Fibroblast of lung (primary cell): ENCODE measurements around the gene DCTPP1. TPM values are rescaled to one million over a fixed set of nuclear protein-coding genes. Genes with fewer than 3 reads are reported as not detected.
"Not testable (repeated sequence)": the region's sequence is repeated elsewhere in the genome, so short reads cannot be mapped to it uniquely, and the experiment has no call there.

ENCODE experiments used
- DNase-seq, 2 donors: peaks; one replicate each; pipeline versions ENCODE4 v3.0.0 to v3.0.0-alpha.2; 2010; ENCODE audit warnings: low read depth in 2 of 2
- H2AFZ ChIP-seq: 2 replicates; pipeline ENCODE4 v1.5.1; 2012; ENCODE audit warnings: low read length, control low read depth, inconsistent platforms
- H3K27ac ChIP-seq: 2 replicates; pipeline ENCODE4 v1.5.1; 2011; ENCODE audit warnings: low read length, control low read depth; ENCODE audit not compliant: insufficient read depth
- H3K27me3 ChIP-seq: 2 replicates; pipeline ENCODE4 v1.5.1; 2011; ENCODE audit warnings: mild to moderate bottlenecking, low read length; ENCODE audit not compliant: control insufficient read depth, insufficient read depth
- H3K36me3 ChIP-seq: 2 replicates; pipeline ENCODE4 v1.5.1; 2011; ENCODE audit warnings: low read length; ENCODE audit not compliant: control insufficient read depth, insufficient read depth
- H3K4me1 ChIP-seq: 2 replicates; pipeline ENCODE4 v1.5.1; 2011; ENCODE audit warnings: low read length; ENCODE audit not compliant: control insufficient read depth, insufficient read depth; ENCODE audit errors: extremely low read depth
- H3K4me2 ChIP-seq: 2 replicates; pipeline ENCODE4 v1.5.1; 2011; ENCODE audit warnings: low read length, control low read depth; ENCODE audit not compliant: insufficient read depth; ENCODE audit errors: extremely low read depth
- H3K4me3 ChIP-seq, 4 experiments: fragments of 200-600 bp in 1 of 4; sonication (generic) in 1 of 4; replicated peaks in 1 of 4; 2 replicates each; pipeline ENCODE4 v1.5.1; 2011 to 2016; ENCODE audit warnings: low read length in 4 of 4, low read depth in 3 of 4, mild to moderate bottlenecking in 3 of 4, control low read depth in 2 of 4, inconsistent platforms in 1 of 4, mixed read lengths in 1 of 4; ENCODE audit not compliant: insufficient read depth in 1 of 4; ENCODE audit errors: control extremely low read depth in 1 of 4
- H3K79me2 ChIP-seq: 2 replicates; pipeline ENCODE4 v1.5.1; 2012; ENCODE audit warnings: mild to moderate bottlenecking, low read length, inconsistent platforms; ENCODE audit not compliant: control insufficient read depth, insufficient read depth
- H3K9ac ChIP-seq: 2 replicates; pipeline ENCODE4 v1.5.1; 2011; ENCODE audit warnings: mild to moderate bottlenecking, low read length, control low read depth; ENCODE audit not compliant: insufficient read depth
- H3K9me3 ChIP-seq: 2 replicates; pipeline ENCODE4 v1.5.1; 2012; ENCODE audit warnings: low read depth, low read length; ENCODE audit not compliant: control insufficient read depth, insufficient read depth
- H4K20me1 ChIP-seq: 2 replicates; pipeline ENCODE4 v1.5.1; 2011; ENCODE audit warnings: low read length; ENCODE audit not compliant: control insufficient read depth, insufficient read depth; ENCODE audit errors: extremely low read depth
- CTCF ChIP-seq, 2 donors: IDR thresholded peaks in 1 of 2; conservative IDR thresholded peaks in 1 of 2; 1 replicate in 1 of 2; 2 replicates in 1 of 2; pipeline ENCODE4 v1.5.1; 2011 to 2012; ENCODE audit warnings: low read length in 2 of 2, control low read depth in 1 of 2, inconsistent platforms in 1 of 2, low read depth in 1 of 2, mild to moderate bottlenecking in 1 of 2
- EZH2 ChIP-seq: IDR thresholded peaks from 2 replicates; pipeline ENCODE4 v1.5.1; 2012; ENCODE audit warnings: low read length, control low read depth, mild to moderate bottlenecking; ENCODE audit errors: missing control alignments
- polyA plus RNA-seq, 2 donors: library from polyadenylated mRNA; depleted of rRNA in 1 of 2; stranded (reverse) in 1 of 2; unstranded in 1 of 2; fragments of >200 nt; gene quantifications; 2 replicates each; pipeline ENCODE4 v1.2.1, GENCODE V29; 2011 to 2012; ENCODE audit warnings: missing spikeins in 1 of 2
- total RNA-seq: library from RNA; depleted of rRNA; stranded (reverse); fragments of >200 nt; gene quantifications from 2 replicates; pipeline ENCODE4 v1.2.1, GENCODE V29; 2014

Gene DCTPP1
- total and polyA plus RNA-seq, 2 donors (not counting 1 experiment from before 2014, with no cell fraction given), result 6.6 to 23.6 TPM

GRCh38 chr16:30470170-30470512 lies 40.3 kb upstream of the DCTPP1 start:
- H3K9me3 ChIP-seq, result no peaks in the 10 kb centered on the region
- no peaks in the 10 kb centered on the region for H3K79me2 ChIP-seq
- H4K20me1 ChIP-seq, result no peaks in the 10 kb centered on the region
- TF ChIP-seq EZH2 (no peak), CTCF (conservative IDR thresholded peaks at IDR 0.05 in 1 of 2, IDR thresholded peaks at IDR 0.05 in 1 of 2; ENCODE audit: low read depth in 1 of 2, low read length in 2 of 2) (no peak)
- peaks cover 18% of the 10 kb centered on the region for H3K27me3 ChIP-seq
- no peaks in the 10 kb centered on the region for H3K4me1 ChIP-seq
- no peaks in the 10 kb centered on the region for H3K36me3 ChIP-seq
- H3K27ac ChIP-seq, result no peak overlapping the region
- H3K9ac ChIP-seq, result no peak overlapping the region
- H2AFZ ChIP-seq, result no peak overlapping the region
- no peak overlapping the region for H3K4me2 ChIP-seq
- no peak overlapping the region for H3K4me3 ChIP-seq
- no peak for DNase-seq

- no peaks in the 10 kb centered on the region for H3K27me3 ChIP-seq
- H3K9me3 ChIP-seq, result no peaks in the 10 kb centered on the region
- H4K20me1 ChIP-seq, result no peaks in the 10 kb centered on the region
- no peak overlapping the region for H3K27ac ChIP-seq
- H3K36me3 ChIP-seq, result no peaks in the 10 kb centered on the region
- no peaks in the 10 kb centered on the region for H3K4me1 ChIP-seq
- DNase-seq, result no peak
- TF ChIP-seq EZH2, result no peak
- no peak for TF ChIP-seq CTCF (conservative IDR thresholded peaks at IDR 0.05 in 1 of 2, IDR thresholded peaks at IDR 0.05 in 1 of 2; ENCODE audit: low read depth in 1 of 2, low read length in 2 of 2)
- no peak overlapping the region for H3K9ac ChIP-seq
- H2AFZ ChIP-seq, result no peak overlapping the region
- H3K4me2 ChIP-seq, result no peak overlapping the region
- H3K79me2 ChIP-seq, result no peaks in the 10 kb centered on the region
- no peak overlapping the region for H3K4me3 ChIP-seq
Observed at GRCh38 chr16:30464078-30464477, 34.2 kb upstream of the DCTPP1 start.

GRCh38 chr16:30461426-30461825 lies 31.6 kb upstream of the DCTPP1 start:
- not testable (repeated sequence) for H3K4me2 ChIP-seq, DNase-seq, H3K4me3 ChIP-seq, H4K20me1 ChIP-seq, H3K27ac ChIP-seq, H3K79me2 ChIP-seq, H3K4me1 ChIP-seq, H3K9me3 ChIP-seq, H2AFZ ChIP-seq, H3K36me3 ChIP-seq, H3K9ac ChIP-seq, H3K27me3 ChIP-seq
